LNCAP (cell line): Measurements from ENCODE around the gene SP1.

Experiments
- CTCF ChIP-seq: fragments of 450-650 bp; IDR thresholded peaks from 2 replicates; pipeline ENCODE4 v1.5.1; 2017; ENCODE audit warnings: mild to moderate bottlenecking

Gene SP1

GRCh38 chr12:53380104-53380793 is at the start of gene SP1:
Gene SP1, plus strand, starts transcription at chr12:53380176. Its CDS starts 116 bp downstream, at chr12:53380292.
- TF ChIP-seq CTCF: no peak

GRCh38 chr12:53330671-53331070 is 49.3 kb upstream of the SP1 start:
- no peak for TF ChIP-seq CTCF

- TF ChIP-seq CTCF: no peak
These were observed 47.2 kb upstream of the SP1 start for GRCh38 chr12:53332744-53333143.

- TF ChIP-seq CTCF: no peak
These were observed 46.7 kb upstream of the SP1 start for GRCh38 chr12:53333289-53333688.

GRCh38 chr12:53333845-53334244 is 46.1 kb upstream of the SP1 start:
- no peak for TF ChIP-seq CTCF

- TF ChIP-seq CTCF: no peak
These were observed 45.2 kb upstream of the SP1 start for GRCh38 chr12:53334822-53335221.

- TF ChIP-seq CTCF: no peak
These were observed 43.7 kb upstream of the SP1 start, which contains the start of gene SP7 for GRCh38 chr12:53336181-53336681. Gene SP7, minus strand, starts transcription at chr12:53336354. Its CDS starts 708 bp downstream, at chr12:53335646.
